HCT116 (cell line): ENCODE results near the gene MMEL1. TPM values are rescaled to one million over a fixed set of nuclear protein-coding genes. Genes with fewer than 3 reads are reported as not detected.

Experiments
- ATAC-seq: fragments of 200-7000 bp; cut with Tn5 transposase; 2 replicates; pipeline ENCODE4 v1.9.1; 2020; ENCODE audit warnings: mild to moderate bottlenecking, moderate library complexity
- BruUV-seq: library from RNA; stranded (reverse); fragments of 400-500 nt; replicated peaks from 2 replicates; lab custom pipeline; 2021; lab: Mats Ljungman, UMichigan
- CTCF ChIA-PET: fragments of 300-600 bp; sonication (Branson Sonifier 250); formaldehyde crosslinking; loops from one replicate; lab custom pipeline; 2021; ENCODE audit warnings: antibody characterized with exemption; lab: Charles Lee
- POLR2A ChIA-PET: fragments of 300-600, 350-600 bp; sonication (Branson Sonifier 250); formaldehyde crosslinking; loops from one replicate; lab custom pipeline; 2021; ENCODE audit warnings: antibody characterized with exemption; lab: Charles Lee
- RAD21 ChIA-PET, 2 experiments: fragments of 300-600 bp; sonication (Branson Sonifier 250); formaldehyde crosslinking; loops; one replicate each; lab custom pipeline; 2023; ENCODE audit warnings: low total read pairs in 2 of 2; ENCODE audit not compliant: uncharacterized antibody in 2 of 2, unreplicated experiment in 2 of 2, low non-redundant PET in 1 of 2; lab: Charles Lee
- DNase-seq: peaks from one replicate; pipeline ENCODE4 v3.0.0-alpha.2; 2010; ENCODE audit warnings: low read depth, low spot score
- H2AFZ ChIP-seq: fragments of 200-600 bp; shearing (Covaris generic), sonication (generic); 2 replicates; pipeline ENCODE4 v1.6.1; 2017; ENCODE audit warnings: low read depth, mixed run types, mixed read lengths, antibody characterized with exemption, low read length; ENCODE audit not compliant: poor library complexity, severe bottlenecking
- H3K27ac ChIP-seq: 2 replicates; pipeline ENCODE4 v1.5.1; 2012; ENCODE audit warnings: low read depth, low read length
- H3K27me3 ChIP-seq: fragments of 200-600 bp; sonication (generic); 2 replicates; pipeline ENCODE4 v1.6.1; 2016; ENCODE audit warnings: mixed run types, low read length, mixed read lengths; ENCODE audit not compliant: insufficient read depth
- H3K36me3 ChIP-seq, 2 experiments: fragments of 200-500 bp in 1 of 2; fragments of 200-600 bp in 1 of 2; sonication (Bioruptor generic) in 1 of 2; sonication (generic) in 1 of 2; 2 replicates each; pipeline versions ENCODE4 v1.5.1 to v1.6.1; 2014 to 2016; ENCODE audit warnings: low read length in 2 of 2, inconsistent platforms in 1 of 2, mixed read lengths in 1 of 2, mixed run types in 1 of 2; ENCODE audit not compliant: insufficient read depth in 2 of 2, control insufficient read depth in 1 of 2
- H3K4me1 ChIP-seq, 2 experiments: fragments of 200-600 bp in 1 of 2; sonication (generic) in 1 of 2; 2 replicates each; pipeline versions ENCODE4 v1.5.1 to v1.6.1; 2012 to 2017; ENCODE audit warnings: low read length in 2 of 2, inconsistent platforms in 1 of 2, mild to moderate bottlenecking in 1 of 2, mixed read lengths in 1 of 2, mixed run types in 1 of 2, moderate library complexity in 1 of 2; ENCODE audit not compliant: insufficient read depth in 2 of 2, control insufficient read depth in 1 of 2
- H3K4me2 ChIP-seq: fragments of 200-600 bp; sonication (generic); 2 replicates; pipeline ENCODE4 v1.6.1; 2017; ENCODE audit warnings: mixed run types, low read length, mixed read lengths
- H3K4me3 ChIP-seq, 2 experiments: fragments of 200-600 bp in 1 of 2; sonication (generic) in 1 of 2; replicated peaks in 1 of 2; 2 replicates each; pipeline ENCODE4 v1.5.1; 2011 to 2016; ENCODE audit warnings: low read length in 2 of 2, control low read depth in 1 of 2, low read depth in 1 of 2, mild to moderate bottlenecking in 1 of 2, mixed read lengths in 1 of 2, mixed run types in 1 of 2
- H3K79me2 ChIP-seq: fragments of 200-600 bp; sonication (generic); 2 replicates; pipeline ENCODE4 v1.6.1; 2017; ENCODE audit warnings: mild to moderate bottlenecking, mixed run types, low read length, moderate library complexity, mixed read lengths; ENCODE audit not compliant: insufficient read depth
- H3K9ac ChIP-seq: fragments of 200-600 bp; sonication (generic); 2 replicates; pipeline ENCODE4 v1.6.1; 2016; ENCODE audit warnings: low read length, mixed read lengths
- H3K9me2 ChIP-seq: fragments of 200-600 bp; sonication (generic), shearing (Covaris generic); 2 replicates; pipeline ENCODE4 v1.6.1; 2017; ENCODE audit warnings: mixed run types, mild to moderate bottlenecking, moderate library complexity; ENCODE audit not compliant: insufficient read depth
- H3K9me3 ChIP-seq, 2 experiments: fragments of 200-500 bp in 1 of 2; fragments of 200-600 bp in 1 of 2; sonication (Bioruptor generic) in 1 of 2; sonication (generic) in 1 of 2; 2 replicates each; pipeline ENCODE4 v1.6.1; 2014 to 2017; ENCODE audit warnings: low read length in 2 of 2, mixed read lengths in 2 of 2, inconsistent platforms in 1 of 2, low read depth in 1 of 2, mild to moderate bottlenecking in 1 of 2, mixed run types in 1 of 2, moderate library complexity in 1 of 2; ENCODE audit not compliant: control insufficient read depth in 1 of 2, insufficient read depth in 1 of 2
- H4K20me1 ChIP-seq: fragments of 200-600 bp; sonication (generic), shearing (Covaris generic); 2 replicates; pipeline ENCODE4 v1.6.1; 2017; ENCODE audit warnings: mixed run types, mild to moderate bottlenecking, moderate library complexity; ENCODE audit not compliant: insufficient read depth
- POLR2A ChIP-seq: IDR thresholded peaks from 2 replicates; pipeline ENCODE4 v1.7.0; 2011; ENCODE audit warnings: borderline replicate concordance; ENCODE audit not compliant: insufficient read depth, insufficient read length; ENCODE audit errors: extremely low read depth
- TCF7L2 ChIP-seq: IDR thresholded peaks from 2 replicates; pipeline ENCODE4 v1.7.0; 2011; ENCODE audit warnings: borderline replicate concordance, inconsistent platforms; ENCODE audit not compliant: insufficient read depth, insufficient read length; ENCODE audit errors: extremely low read depth
- intact Hi-C: fragments of 100-400 bp; cut with micrococcal nuclease; formaldehyde crosslinking; loops from 2 replicates; pipeline ENCODE4 v1.10.0; 2022
- total RNA-seq: library from RNA; stranded (reverse); gene quantifications from one replicate; pipeline ENCODE4 v1.2.1, GENCODE V29; 2021; ENCODE audit not compliant: unreplicated experiment
- TF ChIP-seq, protein P1 (sequence below): IDR thresholded peaks from 2 replicates; pipeline ENCODE4 v1.6.1; 2011; ENCODE audit warnings: mild to moderate bottlenecking, low read length, moderate library complexity; ENCODE audit not compliant: insufficient replicate concordance; ENCODE audit errors: extremely low read depth
- TF ChIP-seq, protein P2 (sequence below), 3 experiments: fragments of 200-600 bp in 1 of 3; sonication (generic) in 1 of 3; IDR thresholded peaks in 2 of 3; conservative IDR thresholded peaks in 1 of 3; 2 replicates each; pipeline ENCODE4 v1.5.1; 2012 to 2017; ENCODE audit warnings: low read depth in 2 of 3, low read length in 2 of 3, antibody characterized with exemption in 1 of 3, borderline replicate concordance in 1 of 3, control low read depth in 1 of 3, mild to moderate bottlenecking in 1 of 3, mixed read lengths in 1 of 3, mixed run types in 1 of 3, moderate library complexity in 1 of 3; ENCODE audit not compliant: insufficient read depth in 1 of 3
- TF ChIP-seq, protein P3 (sequence below): IDR thresholded peaks from 2 replicates; pipeline ENCODE4 v1.6.1; 2012
- TF ChIP-seq, protein P4 (sequence below): IDR thresholded peaks from 2 replicates; pipeline ENCODE4 v1.6.1; 2012; ENCODE audit warnings: low read depth
- TF ChIP-seq, protein P5 (sequence below): IDR thresholded peaks from 2 replicates; pipeline ENCODE4 v1.6.1; 2012

Gene MMEL1
- total RNA-seq, 1 experiment from 2014 or later: 2.7 TPM

DNA sequence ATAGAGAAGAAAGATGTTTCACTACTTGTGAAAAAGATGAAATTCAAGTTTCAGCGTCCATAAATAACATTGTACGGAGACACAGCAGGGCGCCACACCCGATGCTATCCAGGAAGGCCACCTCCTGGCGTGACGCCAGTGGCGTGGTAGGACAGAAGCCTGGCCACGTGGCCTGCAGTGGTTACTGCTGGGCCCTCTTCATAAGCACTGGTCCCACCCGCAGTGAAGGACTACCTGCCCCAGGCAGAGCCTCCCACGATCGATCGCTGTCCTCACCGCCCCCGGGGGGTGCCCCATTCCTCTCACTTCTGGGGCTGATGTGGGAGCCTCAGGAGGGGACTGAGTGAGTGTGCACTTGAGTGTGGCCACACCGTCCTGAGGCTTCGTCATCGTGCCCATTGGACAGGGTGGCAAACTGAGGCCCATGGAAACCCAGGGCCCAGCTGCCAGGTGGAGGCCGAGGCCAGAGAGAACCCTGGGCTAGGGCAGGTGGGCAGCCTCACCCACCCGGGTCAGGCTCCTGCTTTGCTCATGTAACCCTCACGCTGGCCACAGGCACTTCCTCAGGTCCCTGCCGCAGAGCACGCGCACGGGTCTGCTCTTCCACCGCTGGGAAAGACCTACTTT lies 91.1 kb downstream of the MMEL1 start:
- Histone ChIP-seq H3K4me3 (no peak overlapping the region), H4K20me1 (no peaks in the 10 kb centered on the region), H3K79me2 (no peaks in the 10 kb centered on the region), H3K4me1 (peaks cover 2 to 25% of the 10 kb centered on the region in 2 experiments), H3K9me2 (no peaks in the 10 kb centered on the region), H2AFZ (no peak overlapping the region), H3K27me3 (no peaks in the 10 kb centered on the region), H3K27ac (no peak overlapping the region), H3K9me3 (no peaks in the 10 kb centered on the region), H3K9ac (no peak overlapping the region), H3K4me2 (no peak overlapping the region), H3K36me3 (no peaks in the 10 kb centered on the region)
- ChIA-PET CTCF (no interaction called here), RAD21 (no interaction called here), POLR2A (no interaction called here)
- TF ChIP-seq, protein P1, sequence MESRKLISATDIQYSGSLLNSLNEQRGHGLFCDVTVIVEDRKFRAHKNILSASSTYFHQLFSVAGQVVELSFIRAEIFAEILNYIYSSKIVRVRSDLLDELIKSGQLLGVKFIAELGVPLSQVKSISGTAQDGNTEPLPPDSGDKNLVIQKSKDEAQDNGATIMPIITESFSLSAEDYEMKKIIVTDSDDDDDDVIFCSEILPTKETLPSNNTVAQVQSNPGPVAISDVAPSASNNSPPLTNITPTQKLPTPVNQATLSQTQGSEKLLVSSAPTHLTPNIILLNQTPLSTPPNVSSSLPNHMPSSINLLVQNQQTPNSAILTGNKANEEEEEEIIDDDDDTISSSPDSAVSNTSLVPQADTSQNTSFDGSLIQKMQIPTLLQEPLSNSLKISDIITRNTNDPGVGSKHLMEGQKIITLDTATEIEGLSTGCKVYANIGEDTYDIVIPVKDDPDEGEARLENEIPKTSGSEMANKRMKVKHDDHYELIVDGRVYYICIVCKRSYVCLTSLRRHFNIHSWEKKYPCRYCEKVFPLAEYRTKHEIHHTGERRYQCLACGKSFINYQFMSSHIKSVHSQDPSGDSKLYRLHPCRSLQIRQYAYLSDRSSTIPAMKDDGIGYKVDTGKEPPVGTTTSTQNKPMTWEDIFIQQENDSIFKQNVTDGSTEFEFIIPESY: no peak
- TF ChIP-seq, protein P2, sequence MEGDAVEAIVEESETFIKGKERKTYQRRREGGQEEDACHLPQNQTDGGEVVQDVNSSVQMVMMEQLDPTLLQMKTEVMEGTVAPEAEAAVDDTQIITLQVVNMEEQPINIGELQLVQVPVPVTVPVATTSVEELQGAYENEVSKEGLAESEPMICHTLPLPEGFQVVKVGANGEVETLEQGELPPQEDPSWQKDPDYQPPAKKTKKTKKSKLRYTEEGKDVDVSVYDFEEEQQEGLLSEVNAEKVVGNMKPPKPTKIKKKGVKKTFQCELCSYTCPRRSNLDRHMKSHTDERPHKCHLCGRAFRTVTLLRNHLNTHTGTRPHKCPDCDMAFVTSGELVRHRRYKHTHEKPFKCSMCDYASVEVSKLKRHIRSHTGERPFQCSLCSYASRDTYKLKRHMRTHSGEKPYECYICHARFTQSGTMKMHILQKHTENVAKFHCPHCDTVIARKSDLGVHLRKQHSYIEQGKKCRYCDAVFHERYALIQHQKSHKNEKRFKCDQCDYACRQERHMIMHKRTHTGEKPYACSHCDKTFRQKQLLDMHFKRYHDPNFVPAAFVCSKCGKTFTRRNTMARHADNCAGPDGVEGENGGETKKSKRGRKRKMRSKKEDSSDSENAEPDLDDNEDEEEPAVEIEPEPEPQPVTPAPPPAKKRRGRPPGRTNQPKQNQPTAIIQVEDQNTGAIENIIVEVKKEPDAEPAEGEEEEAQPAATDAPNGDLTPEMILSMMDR (IDR thresholded peaks at IDR 0.05 in 2 of 3, conservative IDR thresholded peaks at IDR 0.05 in 1 of 3; ENCODE audit: borderline replicate concordance in 1 of 3, insufficient read depth in 1 of 3, low read depth in 2 of 3, low read length in 2 of 3): no peak
- TF ChIP-seq TCF7L2: no peak
- TF ChIP-seq, protein P3, sequence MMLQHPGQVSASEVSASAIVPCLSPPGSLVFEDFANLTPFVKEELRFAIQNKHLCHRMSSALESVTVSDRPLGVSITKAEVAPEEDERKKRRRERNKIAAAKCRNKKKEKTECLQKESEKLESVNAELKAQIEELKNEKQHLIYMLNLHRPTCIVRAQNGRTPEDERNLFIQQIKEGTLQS: no peak
- TF ChIP-seq, protein P4, sequence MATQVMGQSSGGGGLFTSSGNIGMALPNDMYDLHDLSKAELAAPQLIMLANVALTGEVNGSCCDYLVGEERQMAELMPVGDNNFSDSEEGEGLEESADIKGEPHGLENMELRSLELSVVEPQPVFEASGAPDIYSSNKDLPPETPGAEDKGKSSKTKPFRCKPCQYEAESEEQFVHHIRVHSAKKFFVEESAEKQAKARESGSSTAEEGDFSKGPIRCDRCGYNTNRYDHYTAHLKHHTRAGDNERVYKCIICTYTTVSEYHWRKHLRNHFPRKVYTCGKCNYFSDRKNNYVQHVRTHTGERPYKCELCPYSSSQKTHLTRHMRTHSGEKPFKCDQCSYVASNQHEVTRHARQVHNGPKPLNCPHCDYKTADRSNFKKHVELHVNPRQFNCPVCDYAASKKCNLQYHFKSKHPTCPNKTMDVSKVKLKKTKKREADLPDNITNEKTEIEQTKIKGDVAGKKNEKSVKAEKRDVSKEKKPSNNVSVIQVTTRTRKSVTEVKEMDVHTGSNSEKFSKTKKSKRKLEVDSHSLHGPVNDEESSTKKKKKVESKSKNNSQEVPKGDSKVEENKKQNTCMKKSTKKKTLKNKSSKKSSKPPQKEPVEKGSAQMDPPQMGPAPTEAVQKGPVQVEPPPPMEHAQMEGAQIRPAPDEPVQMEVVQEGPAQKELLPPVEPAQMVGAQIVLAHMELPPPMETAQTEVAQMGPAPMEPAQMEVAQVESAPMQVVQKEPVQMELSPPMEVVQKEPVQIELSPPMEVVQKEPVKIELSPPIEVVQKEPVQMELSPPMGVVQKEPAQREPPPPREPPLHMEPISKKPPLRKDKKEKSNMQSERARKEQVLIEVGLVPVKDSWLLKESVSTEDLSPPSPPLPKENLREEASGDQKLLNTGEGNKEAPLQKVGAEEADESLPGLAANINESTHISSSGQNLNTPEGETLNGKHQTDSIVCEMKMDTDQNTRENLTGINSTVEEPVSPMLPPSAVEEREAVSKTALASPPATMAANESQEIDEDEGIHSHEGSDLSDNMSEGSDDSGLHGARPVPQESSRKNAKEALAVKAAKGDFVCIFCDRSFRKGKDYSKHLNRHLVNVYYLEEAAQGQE: no peak
- TF ChIP-seq, protein P5, sequence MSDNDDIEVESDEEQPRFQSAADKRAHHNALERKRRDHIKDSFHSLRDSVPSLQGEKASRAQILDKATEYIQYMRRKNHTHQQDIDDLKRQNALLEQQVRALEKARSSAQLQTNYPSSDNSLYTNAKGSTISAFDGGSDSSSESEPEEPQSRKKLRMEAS: no peak
- TF ChIP-seq POLR2A: no peak
- intact Hi-C loops: no loop called here
- no peak for DNase-seq
- BruUV-seq: no TSS peak
- no peak for ATAC-seq
